GM19397 (cell line): ENCODE data around the gene FBXO11.
"Not testable (repeated sequence)": the region's sequence is repeated elsewhere in the genome, so short reads cannot be mapped to it uniquely, and the experiment has no call there.

Experiments used
- ATAC-seq: cut with Tn5 transposase; IDR thresholded peaks from one replicate; pipeline ENCODE4 v1.9.1; 2021; ENCODE audit warnings: mild to moderate bottlenecking, moderate library complexity; ENCODE audit not compliant: unreplicated experiment

The FBXO11 gene

GRCh38 chr2:47906157-47907038 lies at the start of gene FBXO11:
Gene FBXO11, minus strand, starts transcription at chr2:47906498. Its CDS starts 778 bp downstream, at chr2:47905720.
- peak; percentile 89 for ATAC-seq

DNA sequence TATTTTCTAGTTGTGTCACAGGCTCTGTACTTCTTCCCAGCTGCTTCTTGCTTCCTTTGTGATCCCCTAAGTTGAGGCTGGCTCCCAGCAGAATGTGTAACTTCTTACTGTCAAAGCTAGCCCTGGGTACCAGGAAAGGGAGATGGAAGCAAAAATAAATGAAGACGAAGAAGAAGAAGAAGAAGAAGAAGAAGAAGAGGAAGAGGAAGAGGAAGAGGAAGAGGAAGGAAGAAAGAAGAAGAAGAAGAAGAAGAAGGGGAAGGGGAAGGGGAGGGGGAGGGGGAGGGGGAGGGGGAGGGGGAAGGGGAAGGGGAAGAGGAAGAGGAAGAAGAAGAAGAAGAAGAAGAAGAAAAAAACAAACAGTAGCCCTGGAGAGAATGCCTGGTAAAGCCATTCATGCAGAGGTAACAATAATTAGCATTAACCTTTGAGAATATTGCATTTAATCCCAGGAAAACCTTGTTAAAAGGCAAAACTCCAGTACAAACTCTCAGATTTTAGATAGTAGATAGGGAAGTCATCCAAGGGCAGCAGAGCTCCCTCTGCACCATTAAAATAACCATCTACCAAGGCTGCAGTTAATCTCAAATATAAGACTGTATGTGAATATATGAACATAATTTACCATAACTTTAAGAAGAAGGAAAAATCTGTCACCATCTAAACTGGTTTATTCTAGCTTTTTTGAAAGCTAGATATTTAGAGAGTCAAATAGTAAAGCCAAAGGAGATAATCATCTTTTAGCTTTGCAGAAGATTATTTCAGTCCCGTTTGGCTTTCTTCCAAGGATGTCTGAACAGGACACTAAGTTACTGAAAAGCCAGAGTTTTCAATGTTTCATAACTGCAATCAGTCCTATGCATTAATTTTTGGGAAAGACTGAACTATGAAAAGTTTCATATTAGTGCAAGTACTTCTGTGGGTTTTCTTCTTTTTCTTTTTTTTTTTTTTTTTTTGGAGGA lies 44.3 kb upstream of the FBXO11 start:
- ATAC-seq: no peak

DNA sequence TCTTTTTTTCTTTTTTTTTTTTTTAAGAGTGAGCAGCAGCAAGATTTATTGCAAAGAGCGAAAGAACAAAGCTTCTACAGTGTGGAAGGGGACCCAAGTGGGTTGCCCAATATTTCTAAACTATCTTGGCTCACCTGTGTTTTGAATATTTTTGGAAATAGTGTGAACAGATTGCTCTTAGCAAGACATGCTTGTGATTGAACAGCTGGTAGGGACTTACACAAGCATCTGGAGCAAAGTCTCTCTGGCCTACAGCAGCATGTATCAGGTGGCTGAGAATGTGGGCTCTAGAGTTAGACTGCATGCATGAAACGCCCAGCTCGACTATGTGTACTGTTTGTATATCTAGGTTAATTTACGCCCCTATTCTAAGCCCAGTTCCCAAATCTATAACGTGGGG lies 40.3 kb upstream of the FBXO11 start:
- no peak for ATAC-seq

GRCh38 chr2:47945046-47945781 lies 38.9 kb upstream of the FBXO11 start:
- ATAC-seq: no peak

GRCh38 chr2:47941936-47942335 lies 35.6 kb upstream of the FBXO11 start:
- no peak for ATAC-seq

DNA sequence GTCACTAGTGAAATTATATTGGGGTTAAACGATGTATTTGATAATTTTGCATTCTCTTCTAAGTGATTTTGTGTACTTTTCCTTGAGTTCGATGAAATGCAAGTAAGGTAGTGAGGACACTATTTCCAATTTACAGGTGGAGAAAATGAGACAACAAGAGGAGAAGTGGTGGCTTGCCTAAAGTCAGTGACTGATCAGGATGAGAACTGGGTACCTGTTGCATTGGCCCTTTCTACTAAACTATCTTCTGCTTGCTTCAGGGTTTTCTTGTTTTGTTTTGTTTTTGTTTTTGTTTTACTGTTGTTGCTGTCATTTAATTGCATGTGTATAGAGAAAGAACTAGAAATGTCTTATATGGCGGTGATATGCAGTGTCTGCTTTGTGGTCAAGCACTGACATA lies 31.4 kb upstream of the FBXO11 start:
- no peak for ATAC-seq

- no peak for ATAC-seq
Observed at GRCh38 chr2:47935071-47935470, 28.8 kb upstream of the FBXO11 start.

- ATAC-seq: no peak
Observed at GRCh38 chr2:47918043-47918442, 11.7 kb upstream of the FBXO11 start.

- no peak for ATAC-seq
Observed at GRCh38 chr2:47917276-47917961, 11.1 kb upstream of the FBXO11 start.

DNA sequence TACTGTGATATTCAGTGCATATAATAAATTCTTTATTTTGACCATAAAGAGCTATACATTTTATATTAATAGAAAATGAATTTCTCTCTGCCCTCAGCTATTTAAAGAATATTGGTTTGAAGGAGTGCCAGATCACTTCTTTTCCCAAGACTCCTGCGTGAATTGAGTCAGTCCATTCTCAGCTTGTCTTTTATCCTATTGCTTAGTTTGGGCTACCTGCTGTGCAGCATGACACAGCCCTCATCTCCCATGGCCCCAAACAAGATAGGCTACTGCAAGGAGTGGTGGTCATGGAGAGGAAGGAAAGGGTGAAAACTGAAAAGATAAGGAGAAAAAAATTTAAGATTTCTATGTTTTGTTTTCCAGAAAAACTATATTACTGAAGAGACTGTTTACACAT lies 10.1 kb upstream of the FBXO11 start:
- no peak for ATAC-seq

GRCh38 chr2:47910662-47911061 lies 4.4 kb upstream of the FBXO11 start:
- not testable (repeated sequence) for ATAC-seq

DNA sequence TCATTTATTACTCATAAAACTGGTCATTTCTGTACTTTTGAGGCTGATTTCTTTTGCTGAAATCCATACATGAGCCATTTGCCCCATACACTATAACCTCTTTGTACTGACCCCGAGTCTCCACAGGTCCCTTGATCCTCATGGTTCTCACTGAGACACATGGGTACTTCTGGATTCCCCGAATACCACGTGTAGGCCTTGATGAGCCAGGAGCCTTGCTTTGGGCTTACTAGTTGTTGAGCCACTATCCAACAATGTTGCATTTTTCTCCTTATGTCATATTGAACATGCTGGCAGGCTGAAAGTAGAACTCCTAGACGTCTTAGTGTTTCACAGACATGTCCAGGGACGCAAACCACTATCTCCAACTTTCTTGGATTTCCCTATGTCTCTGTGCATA lies 2.4 kb upstream of the FBXO11 start:
- no peak for ATAC-seq

DNA sequence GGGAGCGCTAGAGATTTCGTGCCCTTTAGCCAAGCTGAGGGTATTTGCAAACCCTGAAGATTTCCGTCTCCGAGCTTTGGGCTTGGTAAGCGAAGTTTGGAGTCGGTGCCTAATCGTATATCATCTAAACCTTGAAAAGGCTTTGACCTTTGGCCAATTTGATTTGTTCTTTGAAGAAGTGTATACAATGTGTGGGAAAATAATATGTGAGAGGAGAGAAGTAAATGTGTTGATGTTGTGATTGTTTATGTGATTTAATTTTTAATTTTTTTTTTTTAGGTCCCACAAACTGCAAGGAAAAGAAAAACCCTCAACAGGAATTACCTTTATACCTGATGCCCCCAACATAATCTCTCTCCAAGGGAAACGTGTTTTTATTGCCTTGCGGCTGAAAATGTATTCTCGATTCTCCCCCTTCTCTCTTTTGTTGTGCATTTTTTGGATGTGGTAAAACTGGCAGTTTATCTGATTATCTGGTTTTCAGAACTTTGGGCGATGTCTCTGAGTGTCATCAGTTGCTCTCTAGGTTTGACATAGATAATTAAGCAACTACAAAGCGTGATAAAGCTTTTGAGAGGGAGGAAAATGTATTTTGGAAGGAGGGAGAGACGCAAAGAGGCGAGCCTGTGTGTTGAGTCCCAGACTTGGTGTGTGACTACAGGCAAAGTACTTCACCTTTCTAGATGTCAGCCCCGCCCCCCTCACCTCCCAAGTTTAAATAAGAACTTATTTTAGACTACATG lies 912 bp upstream of the FBXO11 start:
- no peak for ATAC-seq

- ATAC-seq: peak; percentile 13
Observed at GRCh38 chr2:47905386-47906156, 727 bp downstream of the FBXO11 start.

- no peak for ATAC-seq
Observed at GRCh38 chr2:47903781-47904490, 2.4 kb downstream of the FBXO11 start.

- ATAC-seq: not testable (repeated sequence)
Observed at GRCh38 chr2:47901892-47902291, 4.4 kb downstream of the FBXO11 start.

GRCh38 chr2:47900857-47901256 lies 5.4 kb downstream of the FBXO11 start:
- ATAC-seq: no peak
